ENCODE measurements around the gene UTP20. TPM values are rescaled to one million over a fixed set of nuclear protein-coding genes. Genes with fewer than 3 reads are reported as not detected.

Gene UTP20
- total RNA-seq, 1 donor from 2014 or later = 19.3 TPM

GRCh38 chr12:101343893-101344292, 64.0 kb downstream of the UTP20 start:
- H4K20me1 ChIP-seq (ENCODE audit: insufficient read depth, low read length) = no peaks in the 10 kb centered on the region
- no peak overlapping the region for H3K9ac ChIP-seq (ENCODE audit: low read length)
- no peaks in the 10 kb centered on the region for H3K27me3 Mint-ChIP-seq (ENCODE audit: low read depth, unreplicated experiment)
- peaks cover 3% of the 10 kb centered on the region for H3K4me1 Mint-ChIP-seq (ENCODE audit: low read depth, unreplicated experiment)
- H3K4me2 ChIP-seq (ENCODE audit: low read length) = no peak overlapping the region
- FAIRE-seq = no peak
- TF ChIP-seq EZH2 (IDR thresholded peaks at IDR 0.05; ENCODE audit: insufficient read depth, low read length) (no peak), CTCF (IDR thresholded peaks at IDR 0.05; ENCODE audit: insufficient read depth, low read depth, low read length) (no peak)
- H3K27ac ChIP-seq (ENCODE audit: low read depth, low read length) = no peak overlapping the region
- DNase-seq (ENCODE audit: low read depth) = peak; percentile 13
- peaks cover 13% of the 10 kb centered on the region for H3K36me3 Mint-ChIP-seq (ENCODE audit: low read depth, unreplicated experiment)
- no peaks in the 10 kb centered on the region for H3K9me3 ChIP-seq (ENCODE audit: insufficient read depth, low read depth, low read length)
- H3K4me3 ChIP-seq (ENCODE audit: insufficient read depth, low read depth, low read length) = no peak overlapping the region
- H2AFZ ChIP-seq (ENCODE audit: low read depth, low read length) = no peak overlapping the region
- no peak overlapping the region for H3K27ac Mint-ChIP-seq (ENCODE audit: unreplicated experiment)
- no peak overlapping the region for H3K4me3 Mint-ChIP-seq (ENCODE audit: unreplicated experiment)
- peaks cover 44% of the 10 kb centered on the region for H3K36me3 ChIP-seq (ENCODE audit: insufficient read depth, low read length)
- H3K4me1 ChIP-seq (ENCODE audit: insufficient read depth, low read length) = no peaks in the 10 kb centered on the region
- peaks cover 3% of the 10 kb centered on the region for H3K9me3 Mint-ChIP-seq (ENCODE audit: unreplicated experiment)
- H3K79me2 ChIP-seq (ENCODE audit: insufficient read depth, low read length) = no peaks in the 10 kb centered on the region
- H3K27me3 ChIP-seq (ENCODE audit: insufficient read depth, low read length) = no peaks in the 10 kb centered on the region

- DNase-seq (ENCODE audit: low read depth) = no peak
- Mint-ChIP-seq H3K4me1 (ENCODE audit: low read depth, unreplicated experiment) (no peaks in the 10 kb centered on the region), H3K4me3 (ENCODE audit: unreplicated experiment) (no peak overlapping the region), H3K9me3 (ENCODE audit: unreplicated experiment) (peaks cover 8% of the 10 kb centered on the region), H3K27me3 (ENCODE audit: low read depth, unreplicated experiment) (no peaks in the 10 kb centered on the region), H3K27ac (ENCODE audit: unreplicated experiment) (no peak overlapping the region), H3K36me3 (ENCODE audit: low read depth, unreplicated experiment) (peaks cover 21% of the 10 kb centered on the region)
- Histone ChIP-seq H3K27me3 (ENCODE audit: insufficient read depth, low read length) (no peaks in the 10 kb centered on the region), H3K79me2 (ENCODE audit: insufficient read depth, low read length) (no peaks in the 10 kb centered on the region), H3K27ac (ENCODE audit: low read depth, low read length) (no peak overlapping the region), H3K9me3 (ENCODE audit: insufficient read depth, low read depth, low read length) (no peaks in the 10 kb centered on the region), H2AFZ (ENCODE audit: low read depth, low read length) (no peak overlapping the region), H3K36me3 (ENCODE audit: insufficient read depth, low read length) (peaks cover 47% of the 10 kb centered on the region), H3K4me2 (ENCODE audit: low read length) (no peak overlapping the region), H4K20me1 (ENCODE audit: insufficient read depth, low read length) (no peaks in the 10 kb centered on the region), H3K9ac (ENCODE audit: low read length) (no peak overlapping the region), H3K4me1 (ENCODE audit: insufficient read depth, low read length) (no peaks in the 10 kb centered on the region), H3K4me3 (ENCODE audit: insufficient read depth, low read depth, low read length) (no peak overlapping the region)
- no peak for FAIRE-seq
- TF ChIP-seq CTCF (IDR thresholded peaks at IDR 0.05; ENCODE audit: insufficient read depth, low read depth, low read length) (no peak), EZH2 (IDR thresholded peaks at IDR 0.05; ENCODE audit: insufficient read depth, low read length) (no peak)
These were observed 71.8 kb downstream of the UTP20 start for GRCh38 chr12:101351682-101352081.

GRCh38 chr12:101356794-101357193, 76.9 kb downstream of the UTP20 start:
- no peak overlapping the region for H3K4me2 ChIP-seq (ENCODE audit: low read length)
- H3K79me2 ChIP-seq (ENCODE audit: insufficient read depth, low read length) = no peaks in the 10 kb centered on the region
- no peaks in the 10 kb centered on the region for H4K20me1 ChIP-seq (ENCODE audit: insufficient read depth, low read length)
- H3K4me3 ChIP-seq (ENCODE audit: insufficient read depth, low read depth, low read length) = no peak overlapping the region
- no peaks in the 10 kb centered on the region for H3K9me3 ChIP-seq (ENCODE audit: insufficient read depth, low read depth, low read length)
- H3K4me1 ChIP-seq (ENCODE audit: insufficient read depth, low read length) = no peaks in the 10 kb centered on the region
- no peaks in the 10 kb centered on the region for H3K27me3 Mint-ChIP-seq (ENCODE audit: low read depth, unreplicated experiment)
- no peak overlapping the region for H3K27ac ChIP-seq (ENCODE audit: low read depth, low read length)
- TF ChIP-seq EZH2 (IDR thresholded peaks at IDR 0.05; ENCODE audit: insufficient read depth, low read length) (no peak), CTCF (IDR thresholded peaks at IDR 0.05; ENCODE audit: insufficient read depth, low read depth, low read length) (no peak)
- no peak for FAIRE-seq
- no peak for DNase-seq (ENCODE audit: low read depth)
- H3K9ac ChIP-seq (ENCODE audit: low read length) = no peak overlapping the region
- H3K36me3 Mint-ChIP-seq (ENCODE audit: low read depth, unreplicated experiment) = peaks cover 2% of the 10 kb centered on the region
- no peak overlapping the region for H3K27ac Mint-ChIP-seq (ENCODE audit: unreplicated experiment)
- no peak overlapping the region for H2AFZ ChIP-seq (ENCODE audit: low read depth, low read length)
- H3K27me3 ChIP-seq (ENCODE audit: insufficient read depth, low read length) = no peaks in the 10 kb centered on the region
- no peaks in the 10 kb centered on the region for H3K4me1 Mint-ChIP-seq (ENCODE audit: low read depth, unreplicated experiment)
- no peaks in the 10 kb centered on the region for H3K9me3 Mint-ChIP-seq (ENCODE audit: unreplicated experiment)
- H3K4me3 Mint-ChIP-seq (ENCODE audit: unreplicated experiment) = no peak overlapping the region
- H3K36me3 ChIP-seq (ENCODE audit: insufficient read depth, low read length) = peaks cover 40% of the 10 kb centered on the region
